Activated CD4-positive, alpha-beta T cell treated with anti-CD3 and anti-CD28 coated beads, Interleukin-2, amount 50 U/mL, for 4 hours (primary cell): Measurements from ENCODE around the gene CENPS.
"Not testable (repeated sequence)": the region's sequence is repeated elsewhere in the genome, so short reads cannot be mapped to it uniquely, and the experiment has no call there.

Source experiments
- DNase-seq, 2 experiments: peaks; one replicate each; pipeline ENCODE4 v3.0.0-alpha.2; 2020

The CENPS gene

GRCh38 chr1:10421637-10422036 lies 8.6 kb upstream of the CENPS start:
- no peak for DNase-seq

- DNase-seq = no peak
Measured at GRCh38 chr1:10424034-10424433, 6.2 kb upstream of the CENPS start.

- DNase-seq = no peak
Measured at GRCh38 chr1:10424651-10425050, 5.6 kb upstream of the CENPS start.

GRCh38 chr1:10425826-10426534 lies 4.3 kb upstream of the CENPS start:
- not testable (repeated sequence) for DNase-seq

GRCh38 chr1:10426535-10426848 lies 3.7 kb upstream of the CENPS start:
- DNase-seq = not testable (repeated sequence)

GRCh38 chr1:10428984-10429383 lies 1.2 kb upstream of the CENPS start:
- DNase-seq = no peak

GRCh38 chr1:10429868-10430215 lies 391 bp upstream of the CENPS start:
- DNase-seq = no peak

- peak in 1 of 2 experiments; percentile 4 for DNase-seq
Measured at GRCh38 chr1:10431070-10431730, 967 bp downstream of the CENPS start.

GRCh38 chr1:10432910-10433700 lies 2.9 kb downstream of the CENPS start:
- DNase-seq = no peak

- DNase-seq = no peak
Measured at GRCh38 chr1:10433790-10434189, 3.6 kb downstream of the CENPS start.

GRCh38 chr1:10434590-10434989 lies 4.4 kb downstream of the CENPS start:
- no peak for DNase-seq

GRCh38 chr1:10437052-10437451 lies 6.8 kb downstream of the CENPS start:
- no peak for DNase-seq

- DNase-seq = no peak
Measured at GRCh38 chr1:10438677-10439163, 8.5 kb downstream of the CENPS start.

- DNase-seq = no peak
Measured at GRCh38 chr1:10440305-10440704, 10.1 kb downstream of the CENPS start.

GRCh38 chr1:10440794-10441193 lies 10.6 kb downstream of the CENPS start:
- DNase-seq = no peak

GRCh38 chr1:10444248-10444647 lies 14.0 kb downstream of the CENPS start:
- DNase-seq = no peak

- no peak for DNase-seq
Measured at GRCh38 chr1:10444795-10445397, 14.7 kb downstream of the CENPS start.

- no peak for DNase-seq
Measured at GRCh38 chr1:10446790-10447422, 16.7 kb downstream of the CENPS start.

- no peak for DNase-seq
Measured at GRCh38 chr1:10449751-10450150, 19.5 kb downstream of the CENPS start, which contains the start of gene CORT. CORT (plus strand) TSS chr1:10450031; CDS start chr1:10450224, 193 bp downstream.

- DNase-seq = no peak
Measured at GRCh38 chr1:10450156-10450814, 20.1 kb downstream of the CENPS start.

- DNase-seq = no peak
Measured at GRCh38 chr1:10450836-10451235, 20.6 kb downstream of the CENPS start.

- no peak for DNase-seq
Measured at GRCh38 chr1:10451287-10451686, 21.1 kb downstream of the CENPS start.
